Breast epithelium (tissue), 3 donors: ENCODE data around the gene COL17A1.

Source experiments
- POLR2A ChIP-seq: fragments of 450-650 bp; IDR thresholded peaks from one replicate; pipeline ENCODE4 v1.6.1; 2016; ENCODE audit warnings: antibody characterized with exemption, mild to moderate bottlenecking, moderate library complexity
- POLR2AphosphoS5 ChIP-seq, 3 donors: sonication (generic); formaldehyde crosslinking; IDR thresholded peaks; one replicate each; pipeline ENCODE4 v1.6.1; 2017; ENCODE audit warnings: antibody characterized with exemption in 3 of 3
- TF ChIP-seq, protein P1 (sequence below), 3 donors: fragments of 450-650 bp; IDR thresholded peaks; one replicate each; pipeline ENCODE4 v1.5.1; 2016 to 2017; ENCODE audit warnings: antibody characterized with exemption in 3 of 3, mild to moderate bottlenecking in 3 of 3, moderate library complexity in 3 of 3

GRCh38 chr10:104081998-104082397 lies 3.7 kb downstream of the COL17A1 start:
- TF ChIP-seq, protein P1, sequence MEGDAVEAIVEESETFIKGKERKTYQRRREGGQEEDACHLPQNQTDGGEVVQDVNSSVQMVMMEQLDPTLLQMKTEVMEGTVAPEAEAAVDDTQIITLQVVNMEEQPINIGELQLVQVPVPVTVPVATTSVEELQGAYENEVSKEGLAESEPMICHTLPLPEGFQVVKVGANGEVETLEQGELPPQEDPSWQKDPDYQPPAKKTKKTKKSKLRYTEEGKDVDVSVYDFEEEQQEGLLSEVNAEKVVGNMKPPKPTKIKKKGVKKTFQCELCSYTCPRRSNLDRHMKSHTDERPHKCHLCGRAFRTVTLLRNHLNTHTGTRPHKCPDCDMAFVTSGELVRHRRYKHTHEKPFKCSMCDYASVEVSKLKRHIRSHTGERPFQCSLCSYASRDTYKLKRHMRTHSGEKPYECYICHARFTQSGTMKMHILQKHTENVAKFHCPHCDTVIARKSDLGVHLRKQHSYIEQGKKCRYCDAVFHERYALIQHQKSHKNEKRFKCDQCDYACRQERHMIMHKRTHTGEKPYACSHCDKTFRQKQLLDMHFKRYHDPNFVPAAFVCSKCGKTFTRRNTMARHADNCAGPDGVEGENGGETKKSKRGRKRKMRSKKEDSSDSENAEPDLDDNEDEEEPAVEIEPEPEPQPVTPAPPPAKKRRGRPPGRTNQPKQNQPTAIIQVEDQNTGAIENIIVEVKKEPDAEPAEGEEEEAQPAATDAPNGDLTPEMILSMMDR (IDR thresholded peaks at IDR 0.05) = no peak
- TF ChIP-seq POLR2A (no peak), POLR2AphosphoS5 (IDR thresholded peaks at IDR 0.05) (no peak)
